Naive thymus-derived CD4-positive, alpha-beta T cell (primary cell): ENCODE data around the gene NCEH1. TPM values are rescaled to one million over a fixed set of nuclear protein-coding genes. Genes with fewer than 3 reads are reported as not detected.
"Not testable (repeated sequence)": the region's sequence is repeated elsewhere in the genome, so short reads cannot be mapped to it uniquely, and the experiment has no call there.

Experiments used
- ATAC-seq: fragments of 150-1000 bp; cut with Tn5 transposase; 2 replicates; pipeline ENCODE4 v1.10.0; 2021; ENCODE audit warnings: mild to moderate bottlenecking, moderate library complexity
- CTCF ChIA-PET: fragments of 350-600 bp; sonication (Branson Sonifier 250); formaldehyde crosslinking; loops from one replicate; lab custom pipeline; 2021; ENCODE audit warnings: antibody characterized with exemption; lab: Charles Lee
- POLR2A ChIA-PET: fragments of 350-600 bp; sonication (Branson Sonifier 250); formaldehyde crosslinking; loops from one replicate; lab custom pipeline; 2021; ENCODE audit warnings: antibody characterized with exemption, inconsistent platforms; lab: Charles Lee
- DNase-seq, 9 donors: peaks; one replicate each; pipeline versions ENCODE4 v3.0.0 to v3.0.0-alpha.2; 2020 to 2022; ENCODE audit warnings: mixed read lengths in 1 of 9
- H3K27ac ChIP-seq: one replicate; pipeline ENCODE4 v1.7.0; 2013; ENCODE audit warnings: mild to moderate bottlenecking, low read depth, low read length, moderate library complexity
- H3K27me3 ChIP-seq, 2 donors: one replicate each; pipeline ENCODE4 v1.7.0; 2013; ENCODE audit warnings: low read length in 2 of 2, mild to moderate bottlenecking in 2 of 2, moderate library complexity in 2 of 2; ENCODE audit not compliant: control insufficient read depth in 2 of 2, insufficient read depth in 2 of 2
- H3K36me3 ChIP-seq, 3 experiments: 1 replicate in 2 of 3; 2 replicates in 1 of 3; pipeline ENCODE4 v1.7.0; 2013; ENCODE audit warnings: low read length in 3 of 3, mild to moderate bottlenecking in 3 of 3, moderate library complexity in 1 of 3; ENCODE audit not compliant: insufficient read depth in 3 of 3, control insufficient read depth in 2 of 3
- H3K4me1 ChIP-seq, 2 donors: one replicate each; pipeline ENCODE4 v1.7.0; 2013; ENCODE audit warnings: low read length in 2 of 2, mild to moderate bottlenecking in 2 of 2, moderate library complexity in 1 of 2; ENCODE audit not compliant: control insufficient read depth in 2 of 2, insufficient read depth in 2 of 2
- H3K4me3 ChIP-seq: 2 replicates; pipeline ENCODE4 v1.7.0; 2013; ENCODE audit warnings: mild to moderate bottlenecking, low read length
- H3K9me3 ChIP-seq, 3 experiments: 1 replicate in 2 of 3; 2 replicates in 1 of 3; pipeline ENCODE4 v1.7.0; 2013; ENCODE audit warnings: low read length in 3 of 3; ENCODE audit not compliant: control insufficient read depth in 2 of 3
- H3K27ac Mint-ChIP-seq, 9 donors: one replicate each; pipeline ENCODE4 v1.8.0; 2020 to 2022; ENCODE audit warnings: mixed read lengths in 9 of 9, mild to moderate bottlenecking in 8 of 9, moderate library complexity in 5 of 9, inconsistent platforms in 2 of 9
- H3K27me3 Mint-ChIP-seq, 5 donors: one replicate each; pipeline ENCODE4 v1.8.0; 2021 to 2022; ENCODE audit warnings: mixed read lengths in 5 of 5, mild to moderate bottlenecking in 1 of 5
- H3K36me3 Mint-ChIP-seq, 5 donors: one replicate each; pipeline ENCODE4 v1.8.0; 2020 to 2022; ENCODE audit warnings: mixed read lengths in 5 of 5, mild to moderate bottlenecking in 3 of 5, inconsistent platforms in 1 of 5
- H3K4me1 Mint-ChIP-seq, 7 donors: one replicate each; pipeline ENCODE4 v1.8.0; 2020 to 2022; ENCODE audit warnings: mixed read lengths in 7 of 7, mild to moderate bottlenecking in 3 of 7, inconsistent platforms in 1 of 7
- H3K4me3 Mint-ChIP-seq, 10 donors: one replicate each; pipeline ENCODE4 v1.8.0; 2020 to 2022; ENCODE audit warnings: mild to moderate bottlenecking in 10 of 10, mixed read lengths in 10 of 10, moderate library complexity in 6 of 10, inconsistent platforms in 2 of 10
- H3K9me3 Mint-ChIP-seq, 11 donors: one replicate each; pipeline ENCODE4 v1.8.0; 2020 to 2022; ENCODE audit warnings: mixed read lengths in 11 of 11, mild to moderate bottlenecking in 4 of 11, inconsistent platforms in 1 of 11, moderate library complexity in 1 of 11
- intact Hi-C, 2 donors: fragments of 100-400 bp; cut with micrococcal nuclease; formaldehyde crosslinking; loops; one replicate each; pipeline ENCODE4 v1.15.1; 2023
- polyA plus RNA-seq, 2 donors: library from polyadenylated mRNA; unstranded; fragments of 300-500 nt; fragmentation: Illumina TruSeq; gene quantifications; one replicate each; pipeline ENCODE4 v1.2.3, GENCODE V29; 2021
- total RNA-seq, 6 experiments: library from RNA in 5 of 6; stranded (reverse) in 5 of 6; gene quantifications; 1 replicate in 5 of 6; 2 replicates in 1 of 6; pipeline ENCODE4 v1.2.3 and lab custom pipeline; 2021 to 2026

Gene NCEH1
- total and polyA plus RNA-seq, 7 experiments from 2014 or later = 1.2 to 8.9 (median 3.5) TPM

- Mint-ChIP-seq H3K9me3 (peaks cover 0 to 4% (median 0%) of the 10 kb centered on the region in 11 donors), H3K36me3 (peaks cover 0 to 11% (median 0%) of the 10 kb centered on the region in 5 donors), H3K4me3 (no peak overlapping the region), H3K27ac (no peak overlapping the region), H3K4me1 (peaks cover 21 to 36% (median 28%) of the 10 kb centered on the region in 7 donors), H3K27me3 (no peaks in the 10 kb centered on the region)
- Histone ChIP-seq H3K27ac (no peak overlapping the region), H3K9me3 (no peaks in the 10 kb centered on the region), H3K36me3 (no peaks in the 10 kb centered on the region), H3K4me1 (peaks cover 10% of the 10 kb centered on the region in 2 donors), H3K4me3 (no peak overlapping the region), H3K27me3 (no peaks in the 10 kb centered on the region)
- DNase-seq (no peak), ATAC-seq (no peak)
- intact Hi-C loops = loop anchor here (5.0 to 10.0 kb wide), 4 partner anchors 257 to 1724 kb away; partner anchors contain the start of genes EIF5A2 (in 1 of the 2) and RPL22L1 (in 1 of the 2)
- ChIA-PET CTCF (interaction anchor here (0.7 kb wide), 1 partner anchor 29 kb away, joined by 3 read pairs; no protein-coding TSS in a partner anchor), POLR2A (no interaction called here)
Observed at GRCh38 chr3:172598904-172599303, 112.0 kb downstream of the NCEH1 start.

- peaks cover 0 to 11% (median 0%) of the 10 kb centered on the region in 5 donors for H3K36me3 Mint-ChIP-seq
- H3K4me3 Mint-ChIP-seq = peak overlapping the region in 6 of 10 donors; percentile 39 to 91 (median 86)
- H3K9me3 Mint-ChIP-seq = peaks cover 0 to 4% (median 0%) of the 10 kb centered on the region in 11 donors
- ATAC-seq (no peak), DNase-seq (no peak)
- H3K4me1 Mint-ChIP-seq = peaks cover 38 to 62% (median 53%) of the 10 kb centered on the region in 7 donors
- Histone ChIP-seq H3K27me3 (no peaks in the 10 kb centered on the region), H3K27ac (peak overlapping the region; percentile 70), H3K4me1 (peaks cover 30 to 33% of the 10 kb centered on the region in 2 donors), H3K4me3 (no peak overlapping the region), H3K9me3 (no peaks in the 10 kb centered on the region), H3K36me3 (no peaks in the 10 kb centered on the region)
- CTCF ChIA-PET = interaction anchor here (0.9 to 3.9 kb wide), 25 partner anchors 10 to 264 kb away, joined by 3 to 20 read pairs (median 6); partner anchors contain the start of gene TNFSF10
- POLR2A ChIA-PET = interaction anchor here (0.8 to 4.6 kb wide), 9 partner anchors 9 to 119 kb away, joined by 3 to 54 read pairs (median 5); partner anchors contain the start of gene TNFSF10
- H3K27me3 Mint-ChIP-seq = no peaks in the 10 kb centered on the region
- intact Hi-C loops = loop anchor here (1.0 to 10.0 kb wide), 15 partner anchors 18 to 1722 kb away; partner anchors contain the start of genes ECT2 (in 1 of the 2), EIF5A2 (in 1 of the 2), RPL22L1 (in 1 of the 2) and TNFSF10 (in 1 of the 2)
- peak overlapping the region; percentile 53 to 96 (median 89) for H3K27ac Mint-ChIP-seq
Observed at GRCh38 chr3:172596394-172596706, 114.5 kb downstream of the NCEH1 start.

DNA sequence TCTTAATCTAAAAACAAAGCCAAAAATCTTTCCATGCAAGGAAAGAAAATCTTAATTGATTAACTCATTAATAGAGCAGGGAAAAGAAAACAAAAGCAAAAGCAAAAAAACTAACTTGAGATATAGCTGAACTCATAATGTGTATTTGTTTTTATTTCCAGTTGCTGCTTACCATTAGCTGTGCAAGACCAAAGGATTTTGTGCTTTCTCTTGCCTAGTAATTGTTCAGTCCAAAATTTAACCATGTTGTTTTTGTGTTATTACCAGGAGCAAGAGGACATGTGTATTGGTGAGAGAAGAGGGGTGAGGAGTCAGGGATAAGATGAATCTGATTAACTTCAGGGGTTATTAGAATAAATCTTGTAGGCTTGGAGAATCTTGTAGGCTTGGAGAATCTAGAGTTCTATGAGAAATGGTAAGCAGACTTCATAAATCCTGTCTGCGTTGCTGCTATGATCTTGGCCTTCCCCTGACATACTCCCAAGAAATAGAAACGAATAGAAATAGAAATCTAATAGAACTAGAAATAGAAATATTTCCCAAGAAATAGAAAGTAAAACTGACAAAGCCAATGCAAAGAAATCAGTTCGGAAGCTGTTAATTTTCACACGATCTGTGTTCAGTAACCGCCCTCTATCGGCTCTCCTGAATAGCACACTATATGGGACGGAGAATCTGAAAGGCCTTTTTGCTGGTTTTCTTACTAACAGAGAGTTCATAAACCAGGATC, 115.0 kb downstream of the NCEH1 start:
- H3K4me3 Mint-ChIP-seq = peak overlapping the region; percentile 39 to 92 (median 86)
- POLR2A ChIA-PET = interaction anchor here (0.8 to 4.6 kb wide), 11 partner anchors 9 to 119 kb away, joined by 3 to 54 read pairs (median 4); partner anchors contain the start of gene TNFSF10

DNA sequence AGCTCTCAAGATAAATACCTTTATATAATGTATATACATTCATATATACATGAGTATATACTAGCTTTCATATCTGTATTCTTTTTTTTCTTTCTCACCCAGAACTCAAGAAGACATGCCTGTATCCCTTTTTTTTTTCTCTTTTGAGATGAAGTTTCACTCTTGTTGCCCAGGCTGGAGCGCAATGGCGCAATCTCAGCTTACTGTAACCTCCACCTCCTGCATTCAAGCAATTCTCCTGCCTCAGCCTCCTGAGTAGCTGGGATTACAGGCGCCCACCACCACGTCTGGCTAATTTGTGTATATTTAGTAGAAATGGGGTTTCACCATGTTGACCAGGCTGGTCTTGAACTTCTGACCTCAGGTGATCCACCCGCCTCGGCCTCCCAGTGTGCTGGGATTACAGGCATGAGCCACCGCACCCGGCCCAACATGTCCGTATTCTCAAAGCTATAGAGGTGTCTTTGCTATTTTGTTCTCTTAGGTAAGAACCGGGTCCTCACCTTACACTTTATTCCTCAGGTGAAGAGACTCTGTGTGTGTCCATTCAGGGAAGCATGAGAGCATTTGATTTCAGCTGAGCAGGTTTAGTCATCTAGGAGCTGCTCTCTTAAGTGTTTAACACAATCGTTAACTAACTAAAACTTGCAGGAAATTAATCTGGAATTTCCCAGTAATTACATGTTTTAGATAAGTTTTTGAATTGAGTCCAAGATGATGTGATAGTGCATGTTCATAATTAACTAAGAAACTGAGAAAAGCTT, 115.8 kb downstream of the NCEH1 start:
- peaks cover 35 to 39% of the 10 kb centered on the region in 2 donors for H3K4me1 ChIP-seq
- Mint-ChIP-seq H3K36me3 (peaks cover 0 to 24% (median 5%) of the 10 kb centered on the region in 5 donors), H3K9me3 (peaks cover 0 to 16% (median 5%) of the 10 kb centered on the region in 11 donors), H3K4me1 (peaks cover 49 to 75% (median 66%) of the 10 kb centered on the region in 7 donors), H3K4me3 (peak overlapping the region in 9 of 10 donors; percentile 39 to 92 (median 86)), H3K27ac (peak overlapping the region; percentile 53 to 96 (median 88))
- H3K27ac ChIP-seq = peak overlapping the region; percentile 70
- ChIA-PET POLR2A (interaction anchor here (0.6 to 4.6 kb wide), 13 partner anchors 8 to 108 kb away, joined by 3 to 54 read pairs (median 5); partner anchors contain the start of gene TNFSF10), CTCF (interaction anchor here (0.6 to 3.9 kb wide), 42 partner anchors 9 to 263 kb away, joined by 3 to 20 read pairs (median 4); partner anchors contain the start of gene TNFSF10)
- not testable (repeated sequence) for H3K9me3 ChIP-seq, DNase-seq, H3K27me3 Mint-ChIP-seq, H3K27me3 ChIP-seq, H3K36me3 ChIP-seq, ATAC-seq
- intact Hi-C loops = loop anchor here (5.0 to 10.0 kb wide), 4 partner anchors 253 to 1720 kb away; partner anchors contain the start of genes EIF5A2 (in 1 of the 2) and RPL22L1 (in 1 of the 2)
- peak overlapping the region; percentile 44 for H3K4me3 ChIP-seq

More for the DNA sequence above, 115.0 kb downstream of the NCEH1 start:
- intact Hi-C loops = loop anchor here (1.0 to 10.0 kb wide), 15 partner anchors 18 to 1721 kb away; partner anchors contain the start of genes ECT2 (in 1 of the 2), EIF5A2 (in 1 of the 2), RPL22L1 (in 1 of the 2) and TNFSF10 (in 1 of the 2)
- Mint-ChIP-seq H3K4me1 (peaks cover 43 to 67% (median 58%) of the 10 kb centered on the region in 7 donors), H3K27ac (peak overlapping the region; percentile 53 to 96 (median 89)), H3K27me3 (no peaks in the 10 kb centered on the region), H3K36me3 (peaks cover 0 to 16% (median 0%) of the 10 kb centered on the region in 5 donors), H3K9me3 (peaks cover 0 to 9% (median 0%) of the 10 kb centered on the region in 11 donors)
- CTCF ChIA-PET = interaction anchor here (0.6 to 3.9 kb wide), 36 partner anchors 9 to 263 kb away, joined by 3 to 20 read pairs (median 4); partner anchors contain the start of gene TNFSF10
- peak overlapping the region; percentile 70 for H3K27ac ChIP-seq
- no peaks in the 10 kb centered on the region for H3K27me3 ChIP-seq
- no peaks in the 10 kb centered on the region for H3K9me3 ChIP-seq
- H3K4me3 ChIP-seq = peak overlapping the region; percentile 44
- ATAC-seq (peak; percentile 61), DNase-seq (peak in 7 of 9 donors; percentile 38 to 75 (median 64))
- no peaks in the 10 kb centered on the region for H3K36me3 ChIP-seq
- H3K4me1 ChIP-seq = peaks cover 35% of the 10 kb centered on the region in 2 donors

GRCh38 chr3:172592898-172593669, 117.8 kb downstream of the NCEH1 start:
- Mint-ChIP-seq H3K27ac (peak overlapping the region in 8 of 9 donors; percentile 72 to 94 (median 90)), H3K4me3 (peak overlapping the region in 9 of 10 donors; percentile 8 to 91 (median 68)), H3K9me3 (peaks cover 0 to 25% (median 10%) of the 10 kb centered on the region in 11 donors), H3K4me1 (peaks cover 51 to 85% (median 77%) of the 10 kb centered on the region in 7 donors), H3K27me3 (no peaks in the 10 kb centered on the region), H3K36me3 (peaks cover 0 to 33% (median 14%) of the 10 kb centered on the region in 5 donors)
- DNase-seq (no peak), ATAC-seq (no peak)
- Histone ChIP-seq H3K36me3 (no peaks in the 10 kb centered on the region), H3K27ac (peak overlapping the region; percentile 56), H3K9me3 (no peaks in the 10 kb centered on the region), H3K27me3 (no peaks in the 10 kb centered on the region), H3K4me1 (peaks cover 35 to 40% of the 10 kb centered on the region in 2 donors), H3K4me3 (peak overlapping the region; percentile 43)
- intact Hi-C loops = loop anchor here (1.0 to 10.0 kb wide), 15 partner anchors 13 to 1718 kb away; partner anchors contain the start of genes ECT2 (in 1 of the 2), EIF5A2 (in 1 of the 2), RPL22L1 (in 1 of the 2) and TNFSF10 (in 1 of the 2)
- ChIA-PET POLR2A (interaction anchor here (1.0 to 4.6 kb wide), 5 partner anchors 10 to 74 kb away, joined by 3 to 54 read pairs (median 4); partner anchors contain the start of gene TNFSF10), CTCF (interaction anchor here (0.8 kb wide), 2 partner anchors 70 to 117 kb away, joined by 3 read pairs; partner anchors contain the start of gene TNFSF10)
